HG03097 (cell line): ENCODE results near the gene PNMT.

Experiments used
- ATAC-seq: cut with Tn5 transposase; IDR thresholded peaks from one replicate; pipeline ENCODE4 v1.9.1; 2021; ENCODE audit not compliant: unreplicated experiment, low FRiP score

PNMT gene

GRCh38 chr17:39666601-39667261 is 1.5 kb upstream of the PNMT start:
- no peak for ATAC-seq

- ATAC-seq: no peak
Observed at GRCh38 chr17:39667262-39667944, 850 bp upstream of the PNMT start.

GRCh38 chr17:39669897-39670735 is 1.9 kb downstream of the PNMT start:
- no peak for ATAC-seq

GRCh38 chr17:39670746-39671145 is 2.5 kb downstream of the PNMT start:
- ATAC-seq: no peak

GRCh38 chr17:39671651-39672521 is 3.6 kb downstream of the PNMT start:
- ATAC-seq: no peak

GRCh38 chr17:39672522-39673334 is 4.5 kb downstream of the PNMT start:
- no peak for ATAC-seq

- no peak for ATAC-seq
Observed at GRCh38 chr17:39673335-39674081, 5.3 kb downstream of the PNMT start.

- no peak for ATAC-seq
Observed at GRCh38 chr17:39674179-39674578, 5.9 kb downstream of the PNMT start.

- ATAC-seq: no peak
Observed at GRCh38 chr17:39674702-39675389, 6.6 kb downstream of the PNMT start.

- no peak for ATAC-seq
Observed at GRCh38 chr17:39675390-39676082, 7.3 kb downstream of the PNMT start.

- no peak for ATAC-seq
Observed at GRCh38 chr17:39676198-39676819, 8.1 kb downstream of the PNMT start.

- ATAC-seq: no peak
Observed at GRCh38 chr17:39677072-39677471, 8.8 kb downstream of the PNMT start.

GRCh38 chr17:39677542-39678339 is 9.5 kb downstream of the PNMT start:
- no peak for ATAC-seq

GRCh38 chr17:39678340-39679116 is 10.3 kb downstream of the PNMT start:
- no peak for ATAC-seq

GRCh38 chr17:39679521-39680192 is 11.4 kb downstream of the PNMT start:
- no peak for ATAC-seq
